PC-9 (cell line): Measurements from ENCODE around the gene EEIG2.

Source experiments
- CTCF ChIP-seq: fragments of 200-600 bp; sonication (generic); conservative IDR thresholded peaks from 2 replicates; pipeline ENCODE4 v1.6.1; 2017; ENCODE audit warnings: mixed run types, antibody characterized with exemption, mild to moderate bottlenecking, moderate library complexity
- EZH2 ChIP-seq: fragments of 200-600 bp; sonication (generic); IDR thresholded peaks from 2 replicates; pipeline ENCODE4 v1.8.0; 2017; ENCODE audit warnings: antibody characterized with exemption, low read depth

DNA sequence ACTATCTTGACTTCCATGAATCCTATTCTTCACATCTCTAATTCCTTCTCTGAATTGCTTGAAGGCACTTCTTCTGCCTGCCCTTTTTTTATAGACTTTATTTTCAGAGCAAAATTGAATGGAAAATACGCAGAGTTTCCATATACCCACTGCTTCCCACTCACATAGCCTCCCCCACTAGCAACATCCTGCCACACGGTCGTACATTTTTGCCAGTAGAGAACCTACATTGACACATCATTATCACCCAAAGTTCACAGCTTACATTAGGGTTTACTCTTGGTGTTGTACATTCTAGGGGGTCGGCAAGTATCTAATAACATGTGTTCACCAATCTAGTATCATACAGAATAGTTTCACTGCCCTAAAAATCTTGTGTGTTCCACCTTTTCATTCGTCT is 12.3 kb downstream of the EEIG2 start:
- no peak for TF ChIP-seq CTCF
- no peak for TF ChIP-seq EZH2
